MM.1S (cell line): ENCODE data around the gene MFNG.

Source experiments
- EZH2 ChIP-seq: fragments of 300-600 bp; sonication (generic); optimal IDR thresholded peaks from 2 replicates; pipeline ENCODE3; 2017; ENCODE audit warnings: low read depth, mild to moderate bottlenecking, antibody characterized with exemption, low read length, mixed read lengths
- EZH2phosphoT487 ChIP-seq: fragments of 300-600 bp; sonication (generic); IDR thresholded peaks from 2 replicates; pipeline ENCODE4 v1.6.1; 2018; ENCODE audit warnings: antibody characterized with exemption, low read length
- TF ChIP-seq, protein P1 (sequence below): fragments of 300-600 bp; sonication (generic); IDR thresholded peaks from 2 replicates; pipeline ENCODE4 v1.5.1; 2016; ENCODE audit warnings: antibody characterized with exemption, low read length, mixed read lengths

GRCh38 chr22:37431366-37431765 lies 54.8 kb downstream of the MFNG start:
- TF ChIP-seq, protein P1, sequence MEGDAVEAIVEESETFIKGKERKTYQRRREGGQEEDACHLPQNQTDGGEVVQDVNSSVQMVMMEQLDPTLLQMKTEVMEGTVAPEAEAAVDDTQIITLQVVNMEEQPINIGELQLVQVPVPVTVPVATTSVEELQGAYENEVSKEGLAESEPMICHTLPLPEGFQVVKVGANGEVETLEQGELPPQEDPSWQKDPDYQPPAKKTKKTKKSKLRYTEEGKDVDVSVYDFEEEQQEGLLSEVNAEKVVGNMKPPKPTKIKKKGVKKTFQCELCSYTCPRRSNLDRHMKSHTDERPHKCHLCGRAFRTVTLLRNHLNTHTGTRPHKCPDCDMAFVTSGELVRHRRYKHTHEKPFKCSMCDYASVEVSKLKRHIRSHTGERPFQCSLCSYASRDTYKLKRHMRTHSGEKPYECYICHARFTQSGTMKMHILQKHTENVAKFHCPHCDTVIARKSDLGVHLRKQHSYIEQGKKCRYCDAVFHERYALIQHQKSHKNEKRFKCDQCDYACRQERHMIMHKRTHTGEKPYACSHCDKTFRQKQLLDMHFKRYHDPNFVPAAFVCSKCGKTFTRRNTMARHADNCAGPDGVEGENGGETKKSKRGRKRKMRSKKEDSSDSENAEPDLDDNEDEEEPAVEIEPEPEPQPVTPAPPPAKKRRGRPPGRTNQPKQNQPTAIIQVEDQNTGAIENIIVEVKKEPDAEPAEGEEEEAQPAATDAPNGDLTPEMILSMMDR: no peak
- TF ChIP-seq EZH2: no peak
- no peak for TF ChIP-seq EZH2phosphoT487
